Endothelial cell of umbilical vein (primary cell): Measurements from ENCODE around the gene JUNB.

Source experiments
- CTCF ChIP-seq, 2 donors: IDR thresholded peaks; 1 replicate in 1 of 2; 2 replicates in 1 of 2; pipeline ENCODE4 v1.5.1; 2011; ENCODE audit warnings: low read length in 2 of 2, mild to moderate bottlenecking in 2 of 2, moderate library complexity in 2 of 2, control low read depth in 1 of 2, inconsistent platforms in 1 of 2, low read depth in 1 of 2; ENCODE audit not compliant: insufficient read depth in 1 of 2; ENCODE audit errors: extremely low read depth in 1 of 2
- FOS ChIP-seq: IDR thresholded peaks from 2 replicates; pipeline ENCODE4 v1.6.1; 2011; ENCODE audit warnings: mild to moderate bottlenecking, low read length, moderate library complexity, borderline replicate concordance; ENCODE audit not compliant: insufficient read depth
- POLR2AphosphoS5 ChIP-seq: IDR thresholded peaks from 2 replicates; pipeline ENCODE4 v1.6.1; 2012; ENCODE audit warnings: low read depth, mild to moderate bottlenecking, control low read depth, low read length, moderate library complexity; ENCODE audit not compliant: insufficient read depth
- TF ChIP-seq, protein P1 (sequence below): IDR thresholded peaks from 2 replicates; pipeline ENCODE4 v1.6.1; 2011; ENCODE audit not compliant: insufficient read depth, insufficient read length

GRCh38 chr19:12767666-12768065 lies 23.6 kb upstream of the JUNB start:
- TF ChIP-seq, protein P1, sequence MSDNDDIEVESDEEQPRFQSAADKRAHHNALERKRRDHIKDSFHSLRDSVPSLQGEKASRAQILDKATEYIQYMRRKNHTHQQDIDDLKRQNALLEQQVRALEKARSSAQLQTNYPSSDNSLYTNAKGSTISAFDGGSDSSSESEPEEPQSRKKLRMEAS: no peak
- no peak for TF ChIP-seq CTCF (IDR thresholded peaks at IDR 0.05; ENCODE audit: extremely low read depth in 1 of 2, insufficient read depth in 1 of 2, low read depth in 1 of 2, low read length in 2 of 2)
- no peak for TF ChIP-seq POLR2AphosphoS5
- no peak for TF ChIP-seq FOS
